Dermis microvascular lymphatic vessel endothelial cell (primary cell): Measurements from ENCODE around the gene FAM20C. TPM values are rescaled to one million over a fixed set of nuclear protein-coding genes. Genes with fewer than 3 reads are reported as not detected.

ENCODE experiments used
- DNase-seq, 2 donors: peaks; one replicate each; pipeline versions ENCODE4 v3.0.0 to v3.0.0-alpha.2; 2010; ENCODE audit warnings: low read depth in 2 of 2
- total RNA-seq: library from RNA; depleted of rRNA; stranded (reverse); fragments of >200 nt; gene quantifications from 2 replicates; pipeline ENCODE4 v1.2.1, GENCODE V29; 2014

Gene FAM20C
- total RNA-seq, 1 donor from 2014 or later = 1.2 TPM

- DNase-seq = no peak
Measured at GRCh38 chr7:300546-301290, 108.3 kb downstream of the FAM20C start.

GRCh38 chr7:301291-302053 is 109.1 kb downstream of the FAM20C start:
- no peak for DNase-seq

GRCh38 chr7:302054-302992 is 110.0 kb downstream of the FAM20C start:
- no peak for DNase-seq

GRCh38 chr7:303425-303824 is 111.1 kb downstream of the FAM20C start:
- DNase-seq = no peak

GRCh38 chr7:303884-304573 is 111.7 kb downstream of the FAM20C start:
- DNase-seq = no peak

GRCh38 chr7:304574-305409 is 112.4 kb downstream of the FAM20C start:
- no peak for DNase-seq

- no peak for DNase-seq
Measured at GRCh38 chr7:305410-306151, 113.2 kb downstream of the FAM20C start.

GRCh38 chr7:307970-308369 is 115.6 kb downstream of the FAM20C start:
- no peak for DNase-seq

- DNase-seq = no peak
Measured at GRCh38 chr7:309586-310228, 117.3 kb downstream of the FAM20C start.

Other genes starting within 250 kb of the FAM20C start
- not detected in 2 replicates for gene FOXL3, start 97.6 kb downstream of the FAM20C start, total RNA-seq